Sciatic nerve (tissue), 2 donors: Measurements from ENCODE around the gene SYNE1. TPM values are rescaled to one million over a fixed set of nuclear protein-coding genes. Genes with fewer than 3 reads are reported as not detected.
"Not testable (repeated sequence)": the region's sequence is repeated elsewhere in the genome, so short reads cannot be mapped to it uniquely, and the experiment has no call there.

Experiments used
- ATAC-seq: fragments of 200-7000 bp; cut with Tn5 transposase; one replicate; pipeline ENCODE4 v1.9.1; 2020; ENCODE audit warnings: mild to moderate bottlenecking, moderate library complexity
- DNase-seq: peaks from one replicate; pipeline ENCODE4 v3.0.0-alpha.2; 2020; ENCODE audit warnings: low spot score
- intact Hi-C: fragments of 100-400 bp; cut with DNase I; formaldehyde crosslinking; loops from one replicate; pipeline ENCODE4 v1.14.2; 2022
- total RNA-seq: library from RNA; stranded (reverse); fragmentation: NEBNext Ultra II Directional; extraction: Animal tissue kit (Norgen Biotek cat#: 25700); gene quantifications from one replicate; pipeline ENCODE4 v1.2.1, GENCODE V29; 2021
- donor health status: DM: no; HTN: no; CAD: no.
- donor health status: DM: no; HTN: no; CAD: no.

SYNE1 gene
- total RNA-seq, 1 donor from 2014 or later, result 142 TPM

DNA sequence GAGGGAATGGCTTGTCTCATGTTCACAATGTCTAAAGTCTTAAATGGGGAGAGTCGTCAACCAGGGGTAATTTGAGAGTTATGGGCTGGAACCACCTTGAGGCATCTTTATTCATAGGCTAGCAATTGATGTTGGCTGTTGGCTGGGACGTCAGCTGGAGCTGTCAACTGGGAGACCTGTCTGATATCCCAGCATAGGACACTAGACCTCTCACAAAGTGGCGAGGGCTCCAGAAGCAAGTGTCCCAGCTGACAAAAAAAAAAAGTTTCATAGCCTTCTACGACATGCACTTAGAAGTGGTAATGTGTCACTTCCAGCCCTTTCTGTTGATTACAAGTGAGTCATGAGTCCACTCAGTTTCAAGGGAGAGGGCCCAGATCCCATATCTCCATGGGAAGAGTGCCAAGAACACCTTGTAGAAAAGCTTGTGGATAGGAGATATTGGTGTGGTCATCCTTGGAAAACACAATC, 551.7 kb downstream of the SYNE1 start:
- ATAC-seq (no peak), DNase-seq (no peak)
- intact Hi-C loops, result no loop called here

DNA sequence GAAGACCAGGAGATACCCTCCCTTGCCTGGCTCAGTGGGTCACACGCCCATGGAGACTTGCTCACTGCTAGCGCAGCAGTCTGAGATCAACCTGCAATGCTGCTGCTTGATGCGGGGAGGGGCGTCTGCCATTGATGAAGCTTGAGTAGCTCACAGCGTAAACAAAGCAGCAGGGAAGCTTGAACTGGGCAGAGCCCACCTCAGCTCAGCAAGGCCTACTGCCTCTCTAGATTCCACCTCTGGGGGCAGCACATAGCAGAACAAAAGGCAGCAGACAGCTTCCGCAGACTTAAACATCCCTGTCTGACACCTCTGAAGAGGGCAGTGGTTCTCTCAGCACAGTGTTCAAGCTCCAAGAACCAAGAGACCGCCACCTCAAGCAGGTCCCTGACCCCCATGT, 558.4 kb downstream of the SYNE1 start:
- DNase-seq (no peak), ATAC-seq (no peak)
- intact Hi-C loops, result no loop called here

GRCh38 chr6:152078001-152078400, 559.2 kb downstream of the SYNE1 start:
- ATAC-seq (no peak), DNase-seq (no peak)
- intact Hi-C loops, result no loop called here

- ATAC-seq, DNase-seq, intact Hi-C loops: not testable (repeated sequence)
Measured at GRCh38 chr6:152076242-152076641, 560.9 kb downstream of the SYNE1 start.

GRCh38 chr6:152071843-152072242, 565.3 kb downstream of the SYNE1 start:
- ATAC-seq (no peak), DNase-seq (no peak)
- intact Hi-C loops, result no loop called here

Other genes with a start within 250 kb of the SYNE1 start
- gene MYCT1, start 60.5 kb upstream of the SYNE1 start, total RNA-seq, result 20.6 TPM
- gene VIP, start 113.4 kb upstream of the SYNE1 start, total RNA-seq, result 1.9 TPM